ENCODE results near the gene PARD3.

The PARD3 gene

DNA sequence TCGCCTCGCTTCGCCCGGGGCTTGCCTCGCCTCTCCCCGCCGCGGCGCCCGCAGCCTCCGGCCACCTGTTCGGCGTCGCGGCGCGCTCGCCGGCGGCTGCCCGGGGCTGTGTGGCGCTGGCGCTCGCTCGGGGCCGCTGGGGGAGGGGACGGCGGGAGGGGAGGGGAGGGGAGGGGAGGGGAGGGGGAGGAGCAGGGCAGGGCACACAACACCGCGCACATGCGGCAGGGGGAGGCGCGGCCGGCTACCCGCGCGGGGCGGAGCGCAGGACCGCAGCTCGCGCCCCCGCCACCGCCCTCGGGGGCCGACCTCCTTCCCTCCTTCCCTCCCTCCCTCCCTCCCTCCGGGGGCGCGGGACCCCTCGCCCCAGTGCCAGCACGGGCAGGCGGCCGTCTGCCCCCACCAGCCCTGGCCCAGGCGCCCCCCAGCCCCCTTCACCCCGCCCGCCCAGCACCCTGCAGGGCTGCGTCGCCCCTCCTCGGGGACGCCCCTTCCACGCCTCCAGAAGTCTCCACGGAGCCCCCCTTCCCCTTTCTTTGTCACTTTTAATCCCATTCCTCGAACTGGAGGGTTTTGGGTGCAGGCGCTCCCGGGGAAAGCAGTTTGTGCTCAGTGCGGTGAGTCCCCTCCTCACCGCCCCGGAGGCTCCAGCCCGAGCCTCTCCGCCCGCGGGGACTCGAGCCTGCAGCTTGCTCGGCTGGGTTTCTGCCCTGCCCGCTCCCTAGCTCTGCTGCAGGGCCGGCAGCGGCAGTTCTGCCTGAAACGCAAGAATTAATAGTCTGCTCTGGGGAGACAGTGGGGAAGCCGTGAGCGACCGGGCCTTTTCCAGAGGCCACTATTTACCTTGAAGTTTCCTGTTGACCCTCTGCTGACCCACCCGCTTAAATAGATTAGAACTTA, at the start of gene PARD3:
Gene PARD3, minus strand, starts transcription at position 112 of the 900 bp plus-strand sequence. CDS start 301 bp downstream, outside the sequence.
- no peak within 1 kb of the TSS for H2AFZ ChIP-seq (ENCODE audit: low read depth, low read length, severe bottlenecking)
- no peak within 1 kb of the TSS for H3K27ac ChIP-seq (ENCODE audit: low read depth, low read length)
- H3K27me3 ChIP-seq (ENCODE audit: low read length): no peaks in the 10 kb centered on the region
- no peak within 1 kb of the TSS for H3K4me3 ChIP-seq (ENCODE audit: insufficient read depth, low read length, poor library complexity, severe bottlenecking)
- TF ChIP-seq, protein P1, sequence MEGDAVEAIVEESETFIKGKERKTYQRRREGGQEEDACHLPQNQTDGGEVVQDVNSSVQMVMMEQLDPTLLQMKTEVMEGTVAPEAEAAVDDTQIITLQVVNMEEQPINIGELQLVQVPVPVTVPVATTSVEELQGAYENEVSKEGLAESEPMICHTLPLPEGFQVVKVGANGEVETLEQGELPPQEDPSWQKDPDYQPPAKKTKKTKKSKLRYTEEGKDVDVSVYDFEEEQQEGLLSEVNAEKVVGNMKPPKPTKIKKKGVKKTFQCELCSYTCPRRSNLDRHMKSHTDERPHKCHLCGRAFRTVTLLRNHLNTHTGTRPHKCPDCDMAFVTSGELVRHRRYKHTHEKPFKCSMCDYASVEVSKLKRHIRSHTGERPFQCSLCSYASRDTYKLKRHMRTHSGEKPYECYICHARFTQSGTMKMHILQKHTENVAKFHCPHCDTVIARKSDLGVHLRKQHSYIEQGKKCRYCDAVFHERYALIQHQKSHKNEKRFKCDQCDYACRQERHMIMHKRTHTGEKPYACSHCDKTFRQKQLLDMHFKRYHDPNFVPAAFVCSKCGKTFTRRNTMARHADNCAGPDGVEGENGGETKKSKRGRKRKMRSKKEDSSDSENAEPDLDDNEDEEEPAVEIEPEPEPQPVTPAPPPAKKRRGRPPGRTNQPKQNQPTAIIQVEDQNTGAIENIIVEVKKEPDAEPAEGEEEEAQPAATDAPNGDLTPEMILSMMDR (IDR thresholded peaks at IDR 0.05; ENCODE audit: insufficient read depth, low read length, poor library complexity, severe bottlenecking): no peak
- no peak for TF ChIP-seq EZH2phosphoT487 (conservative IDR thresholded peaks at IDR 0.05; ENCODE audit: low read length)
- no peak within 1 kb of the TSS for H3K4me2 ChIP-seq (ENCODE audit: low read depth, low read length, poor library complexity, severe bottlenecking)
- H3K9me2 ChIP-seq (replicated peaks; ENCODE audit: insufficient read depth, low read length): no peaks in the 10 kb centered on the region
- no peaks in the 10 kb centered on the region for H4K20me1 ChIP-seq (ENCODE audit: low read depth, low read length)
- H3F3A ChIP-seq (ENCODE audit: insufficient read depth): no peaks in the 10 kb centered on the region
- H3K9me3 ChIP-seq (ENCODE audit: insufficient read depth, low read length): no peaks in the 10 kb centered on the region
- no peaks in the 10 kb centered on the region for H3K79me2 ChIP-seq (ENCODE audit: insufficient read depth, low read length)
- no peak within 1 kb of the TSS for H3K9ac ChIP-seq (ENCODE audit: low read length)
- H3K36me3 ChIP-seq (ENCODE audit: low read length): no peaks in the 10 kb centered on the region

DNA sequence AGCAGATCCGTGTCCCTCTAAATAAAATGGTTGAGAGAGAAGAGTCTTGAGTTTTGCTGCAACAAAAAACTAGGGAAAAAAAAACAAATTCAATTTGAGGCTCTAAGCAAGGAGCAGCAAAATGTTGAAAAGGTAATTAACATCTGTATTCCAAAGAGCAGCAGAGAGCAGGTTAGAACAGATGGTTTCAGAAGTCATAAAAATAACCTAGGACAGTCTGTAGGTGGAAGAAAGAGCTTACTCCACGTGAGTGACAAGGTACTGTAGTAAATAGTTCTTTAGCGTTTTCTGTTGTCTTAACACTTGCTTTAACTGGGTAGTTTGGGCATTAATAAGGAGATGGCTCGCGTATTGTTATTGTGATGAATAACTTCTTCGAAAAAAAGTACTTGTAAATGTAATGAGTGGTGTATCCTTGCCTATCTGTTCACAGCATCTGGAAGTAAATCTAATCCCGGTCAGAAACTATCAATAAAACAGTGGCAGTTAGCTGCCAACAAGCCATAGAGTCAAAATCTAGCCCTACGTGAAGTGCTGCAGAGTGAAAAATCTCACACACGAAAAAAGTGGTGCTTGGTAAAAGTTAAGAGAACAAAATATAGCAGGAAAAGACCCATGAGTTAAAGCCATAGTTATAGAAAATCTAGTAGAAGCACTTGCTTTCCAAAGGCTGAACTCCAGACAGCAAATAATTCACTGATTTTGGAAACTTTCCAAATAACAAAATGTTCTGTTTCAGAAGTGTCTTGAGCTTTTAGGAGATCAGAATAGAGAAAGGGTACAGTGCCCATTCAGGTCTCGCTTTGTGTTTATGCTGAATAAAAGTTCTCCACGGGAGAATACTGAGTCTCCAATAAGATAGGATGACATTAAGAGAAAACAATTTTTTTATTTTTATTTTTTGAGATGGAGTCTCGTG, 49.3 kb upstream of the PARD3 start:
- H3K4me2 ChIP-seq (ENCODE audit: low read depth, low read length, poor library complexity, severe bottlenecking): no peak overlapping the region
- H3K9ac ChIP-seq (ENCODE audit: low read length): no peak overlapping the region
- H3K9me2 ChIP-seq (replicated peaks; ENCODE audit: insufficient read depth, low read length): no peaks in the 10 kb centered on the region
- H4K20me1 ChIP-seq (ENCODE audit: low read depth, low read length): no peaks in the 10 kb centered on the region
- no peak overlapping the region for H2AFZ ChIP-seq (ENCODE audit: low read depth, low read length, severe bottlenecking)
- H3F3A ChIP-seq (ENCODE audit: insufficient read depth): no peaks in the 10 kb centered on the region
- TF ChIP-seq, protein P1 (IDR thresholded peaks at IDR 0.05; ENCODE audit: insufficient read depth, low read length, poor library complexity, severe bottlenecking): no peak
- no peak for TF ChIP-seq EZH2phosphoT487 (conservative IDR thresholded peaks at IDR 0.05; ENCODE audit: low read length)
- no peak overlapping the region for H3K27ac ChIP-seq (ENCODE audit: low read depth, low read length)
- H3K79me2 ChIP-seq (ENCODE audit: insufficient read depth, low read length): no peaks in the 10 kb centered on the region
- no peak overlapping the region for H3K4me3 ChIP-seq (ENCODE audit: insufficient read depth, low read length, poor library complexity, severe bottlenecking)
- no peaks in the 10 kb centered on the region for H3K36me3 ChIP-seq (ENCODE audit: low read length)
- no peaks in the 10 kb centered on the region for H3K9me3 ChIP-seq (ENCODE audit: insufficient read depth, low read length)
- no peaks in the 10 kb centered on the region for H3K27me3 ChIP-seq (ENCODE audit: low read length)

DNA sequence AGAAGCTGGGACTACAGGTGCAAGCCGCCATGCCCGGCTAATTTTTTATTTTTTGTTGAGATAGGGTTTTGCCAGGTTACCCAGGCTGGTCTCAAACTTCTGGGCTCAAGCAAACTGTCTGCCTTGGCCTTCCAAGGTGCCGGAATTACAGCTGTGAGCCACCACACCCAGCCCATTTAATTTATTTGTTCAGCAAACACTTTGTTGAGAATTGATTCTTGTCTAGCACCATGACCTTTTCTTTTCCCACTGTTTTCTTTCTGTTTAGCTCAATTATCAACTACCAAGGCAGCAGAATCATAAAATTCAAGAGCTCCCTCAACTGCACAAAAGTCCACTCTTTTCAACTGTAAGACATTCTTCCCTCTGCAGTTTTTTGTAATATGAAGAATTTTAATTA, 47.8 kb upstream of the PARD3 start:
- Histone ChIP-seq H3F3A (ENCODE audit: insufficient read depth) (no peaks in the 10 kb centered on the region), H2AFZ (ENCODE audit: low read depth, low read length, severe bottlenecking) (no peak overlapping the region), H3K9ac (ENCODE audit: low read length) (no peak overlapping the region), H3K4me3 (ENCODE audit: insufficient read depth, low read length, poor library complexity, severe bottlenecking) (no peak overlapping the region), H4K20me1 (ENCODE audit: low read depth, low read length) (no peaks in the 10 kb centered on the region), H3K27me3 (ENCODE audit: low read length) (no peaks in the 10 kb centered on the region), H3K36me3 (ENCODE audit: low read length) (no peaks in the 10 kb centered on the region), H3K9me2 (replicated peaks; ENCODE audit: insufficient read depth, low read length) (no peaks in the 10 kb centered on the region), H3K79me2 (ENCODE audit: insufficient read depth, low read length) (no peaks in the 10 kb centered on the region), H3K4me2 (ENCODE audit: low read depth, low read length, poor library complexity, severe bottlenecking) (no peak overlapping the region), H3K9me3 (ENCODE audit: insufficient read depth, low read length) (no peaks in the 10 kb centered on the region), H3K27ac (ENCODE audit: low read depth, low read length) (no peak overlapping the region)
- TF ChIP-seq, protein P1 (IDR thresholded peaks at IDR 0.05; ENCODE audit: insufficient read depth, low read length, poor library complexity, severe bottlenecking): no peak
- TF ChIP-seq EZH2phosphoT487 (conservative IDR thresholded peaks at IDR 0.05; ENCODE audit: low read length): no peak
